Neural progenitor cell (in vitro differentiated cells): ENCODE results near the gene ALOX15.

ENCODE experiments used
- EZH2 ChIP-seq: fragments of 200-600 bp; sonication (generic); IDR thresholded peaks from 2 replicates; pipeline ENCODE4 v1.6.1; 2017; ENCODE audit warnings: antibody characterized with exemption, mild to moderate bottlenecking, moderate library complexity
- EZH2phosphoT487 ChIP-seq: fragments of 200-600 bp; sonication (generic); IDR thresholded peaks from 2 replicates; pipeline ENCODE4 v1.6.1; 2017; ENCODE audit warnings: antibody characterized with exemption
- TF ChIP-seq, protein P1 (sequence below): fragments of 200-600 bp; sonication (generic); IDR thresholded peaks from 2 replicates; pipeline ENCODE4 v1.5.1; 2017; ENCODE audit warnings: antibody characterized with exemption, mild to moderate bottlenecking

DNA sequence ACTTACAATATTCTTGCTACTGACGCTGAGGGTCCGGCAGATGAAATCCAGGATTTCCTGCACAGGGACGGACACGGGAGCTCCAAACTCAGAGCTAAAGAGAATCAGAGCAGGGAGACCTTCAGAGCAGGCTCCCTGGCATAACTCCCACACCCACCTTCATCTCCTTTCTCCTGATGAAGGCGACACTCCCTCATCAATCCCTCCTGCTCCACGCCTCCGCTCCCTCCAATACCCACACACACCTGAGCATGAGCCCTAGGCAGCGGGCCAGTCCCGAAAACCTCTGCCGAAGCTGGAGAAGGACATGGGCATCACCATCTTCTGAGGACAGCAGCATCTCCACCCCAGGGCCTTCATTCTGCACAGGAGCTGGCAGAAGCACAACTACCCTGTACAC lies 34.3 kb upstream of the ALOX15 start:
- TF ChIP-seq, protein P1, sequence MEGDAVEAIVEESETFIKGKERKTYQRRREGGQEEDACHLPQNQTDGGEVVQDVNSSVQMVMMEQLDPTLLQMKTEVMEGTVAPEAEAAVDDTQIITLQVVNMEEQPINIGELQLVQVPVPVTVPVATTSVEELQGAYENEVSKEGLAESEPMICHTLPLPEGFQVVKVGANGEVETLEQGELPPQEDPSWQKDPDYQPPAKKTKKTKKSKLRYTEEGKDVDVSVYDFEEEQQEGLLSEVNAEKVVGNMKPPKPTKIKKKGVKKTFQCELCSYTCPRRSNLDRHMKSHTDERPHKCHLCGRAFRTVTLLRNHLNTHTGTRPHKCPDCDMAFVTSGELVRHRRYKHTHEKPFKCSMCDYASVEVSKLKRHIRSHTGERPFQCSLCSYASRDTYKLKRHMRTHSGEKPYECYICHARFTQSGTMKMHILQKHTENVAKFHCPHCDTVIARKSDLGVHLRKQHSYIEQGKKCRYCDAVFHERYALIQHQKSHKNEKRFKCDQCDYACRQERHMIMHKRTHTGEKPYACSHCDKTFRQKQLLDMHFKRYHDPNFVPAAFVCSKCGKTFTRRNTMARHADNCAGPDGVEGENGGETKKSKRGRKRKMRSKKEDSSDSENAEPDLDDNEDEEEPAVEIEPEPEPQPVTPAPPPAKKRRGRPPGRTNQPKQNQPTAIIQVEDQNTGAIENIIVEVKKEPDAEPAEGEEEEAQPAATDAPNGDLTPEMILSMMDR: no peak
- TF ChIP-seq EZH2 (no peak), EZH2phosphoT487 (no peak)
